Measurements from ENCODE around the gene ITGA11. TPM values are rescaled to one million over a fixed set of nuclear protein-coding genes. Genes with fewer than 3 reads are reported as not detected.

The ITGA11 gene
- total and polyA plus RNA-seq, 2 of the 13 experiments (the other 11 are each of a cell fraction or from before 2014, with no cell fraction given) = not detected

DNA sequence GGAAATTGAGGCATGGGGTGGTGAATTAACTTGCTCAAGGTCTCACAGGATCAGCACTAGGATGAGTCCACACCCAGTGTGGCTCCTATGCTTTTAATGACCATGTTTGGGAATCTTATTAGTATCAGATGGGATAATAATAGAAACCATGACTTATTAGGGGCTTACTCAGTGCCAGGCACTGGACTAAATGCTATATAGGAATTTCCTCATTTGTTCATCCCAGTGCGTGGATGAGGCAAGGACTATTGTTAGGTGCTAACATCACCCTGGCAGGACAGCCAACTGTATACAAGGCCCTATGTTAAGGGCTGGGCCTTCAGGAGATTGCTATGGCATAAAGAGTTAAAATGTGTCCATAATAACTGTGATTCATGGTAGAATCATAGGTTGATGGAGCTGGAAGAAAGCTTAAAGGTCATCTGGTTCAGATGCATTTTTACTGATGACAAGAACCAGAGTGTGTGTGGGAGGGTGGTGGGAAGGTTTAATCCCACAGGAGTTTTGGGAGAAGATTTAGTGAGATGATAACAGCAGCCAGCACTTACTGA lies 159.2 kb downstream of the ITGA11 start:
- WGBS (ENCODE audit: low lambda C conversion rate) = 67% methylated on average over 1 of the region's 1 CpG
- no TSS peak for BruUV-seq (replicated peaks)
- no peak overlapping the region for H3K4me2 ChIP-seq (ENCODE audit: low read depth, low read length)
- H3K79me2 ChIP-seq (ENCODE audit: insufficient read depth, low read length) = no peaks in the 10 kb centered on the region
- H3K36me3 ChIP-seq (replicated peaks in 1 of 2; ENCODE audit: control insufficient read depth in 1 of 2, insufficient read depth in 2 of 2, low read length in 2 of 2) = no peaks in the 10 kb centered on the region
- no peak overlapping the region for H3K4me3 ChIP-seq (replicated peaks in 1 of 3; ENCODE audit: insufficient read depth in 1 of 3, low read depth in 2 of 3, low read length in 3 of 3)
- FAIRE-seq (no peak), DNase-seq (ENCODE audit: low spot score) (no peak), ATAC-seq (no peak)
- POLR2A ChIA-PET = no interaction called here
- H3K9ac ChIP-seq (ENCODE audit: insufficient read depth, low read depth, low read length) = no peak overlapping the region
- H4K20me1 ChIP-seq (ENCODE audit: insufficient read depth, low read length) = no peaks in the 10 kb centered on the region
- H3K27ac ChIP-seq (ENCODE audit: extremely low read length, insufficient read depth, low read length) = no peak overlapping the region
- H3K9me3 ChIP-seq (ENCODE audit: low read length) = no peaks in the 10 kb centered on the region
- TF ChIP-seq ZNF138 (CRISPR knock-in tag; IDR thresholded peaks at IDR 0.05; ENCODE audit: low read depth) = no peak
- TF ChIP-seq ZNF652 (CRISPR knock-in tag; IDR thresholded peaks at IDR 0.05; ENCODE audit: borderline replicate concordance, low read depth) = peak; percentile 39; the same call in 1 of the 2 replicates
- CTCF ChIA-PET (ENCODE audit: low intra/inter-chr PET ratio, low total read pairs) = no interaction called here
- peaks cover 70% of the 10 kb centered on the region for H3K4me1 ChIP-seq (ENCODE audit: insufficient read depth, low read length)
- intact Hi-C loops (cut with micrococcal nuclease; ENCODE audit: unreplicated experiment) (no loop called here), in situ Hi-C loops (cut with HindIII; ENCODE audit: extremely low pct_ligation_motif_present, low pct_unique_long_range_greater_than_20kb) (no loop called here)
- H2AFZ ChIP-seq (ENCODE audit: low read length) = no peak overlapping the region
- no peaks in the 10 kb centered on the region; a peak in 1 of 5 replicates for H3K27me3 ChIP-seq (ENCODE audit: control insufficient read depth in 1 of 2, insufficient read depth in 2 of 2, low read length in 2 of 2)

DNA sequence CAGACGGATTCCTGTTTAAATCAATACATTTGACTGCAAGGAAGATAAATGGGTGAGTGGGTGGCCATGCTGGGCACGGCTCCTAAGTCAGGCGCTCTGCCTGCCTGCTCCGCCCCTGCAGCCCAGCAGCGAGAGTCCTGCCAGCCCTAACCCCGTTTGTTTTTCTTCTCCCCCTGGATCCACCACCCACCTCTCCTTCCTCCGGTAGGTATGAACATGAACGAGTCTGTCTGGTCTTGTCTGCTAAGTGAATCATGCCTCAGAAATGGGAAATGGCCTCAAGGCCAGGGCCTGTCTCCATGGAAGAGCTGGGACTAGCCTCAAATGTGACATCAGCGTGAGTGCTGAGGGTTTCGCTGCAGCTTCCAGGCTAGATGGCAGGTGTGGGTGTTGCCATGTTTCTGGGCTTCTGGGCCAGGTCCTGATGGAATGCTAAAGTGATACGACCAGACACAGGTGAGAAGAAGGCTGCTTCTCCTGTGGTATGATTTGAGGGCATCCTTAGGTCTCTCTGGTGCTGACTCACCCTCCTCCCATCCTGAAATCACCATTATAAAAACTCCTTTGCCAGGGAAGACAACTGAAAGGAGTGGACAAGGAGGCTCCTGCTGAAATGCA lies 160.0 kb downstream of the ITGA11 start:
- peak overlapping the region; percentile 75 for H3K4me2 ChIP-seq (ENCODE audit: low read depth, low read length)
- BruUV-seq (replicated peaks) = no TSS peak
- H3K9ac ChIP-seq (ENCODE audit: insufficient read depth, low read depth, low read length) = peak overlapping the region; percentile 56; the same call in 1 of the 2 replicates
- no peaks in the 10 kb centered on the region for H3K36me3 ChIP-seq (replicated peaks in 1 of 2; ENCODE audit: control insufficient read depth in 1 of 2, insufficient read depth in 2 of 2, low read length in 2 of 2)
- POLR2A ChIA-PET = interaction anchor here (1.0 kb wide), 1 partner anchor 15 kb away, joined by 5 read pairs; no protein-coding TSS in a partner anchor
- no peak overlapping the region for H3K27ac ChIP-seq (ENCODE audit: extremely low read length, insufficient read depth, low read length)
- H4K20me1 ChIP-seq (ENCODE audit: insufficient read depth, low read length) = no peaks in the 10 kb centered on the region
- peak overlapping the region; percentile 44 to 61 (median 57) for H3K4me3 ChIP-seq (replicated peaks in 1 of 3; ENCODE audit: insufficient read depth in 1 of 3, low read depth in 2 of 3, low read length in 3 of 3)
- no peaks in the 10 kb centered on the region for H3K9me3 ChIP-seq (ENCODE audit: low read length)
- FAIRE-seq = no peak
- H3K27me3 ChIP-seq (ENCODE audit: control insufficient read depth in 1 of 2, insufficient read depth in 2 of 2, low read length in 2 of 2) = no peaks in the 10 kb centered on the region; a peak in 1 of 5 replicates
- ATAC-seq = peak; percentile 68
- in situ Hi-C loops (cut with HindIII; ENCODE audit: extremely low pct_ligation_motif_present, low pct_unique_long_range_greater_than_20kb) (no loop called here), intact Hi-C loops (cut with micrococcal nuclease; ENCODE audit: unreplicated experiment) (no loop called here)
- CTCF ChIA-PET (ENCODE audit: low intra/inter-chr PET ratio, low total read pairs) = interaction anchor here (1.0 kb wide), 1 partner anchor 19 kb away, joined by 3 read pairs; no protein-coding TSS in a partner anchor
- 10% methylated on average over 11 of the region's 11 CpGs for WGBS (ENCODE audit: low lambda C conversion rate)
- H3K79me2 ChIP-seq (ENCODE audit: insufficient read depth, low read length) = no peaks in the 10 kb centered on the region
- peak; percentile 63 for DNase-seq (ENCODE audit: low spot score)
- peak overlapping the region; percentile 60 for H2AFZ ChIP-seq (ENCODE audit: low read length)
- peaks cover 70% of the 10 kb centered on the region for H3K4me1 ChIP-seq (ENCODE audit: insufficient read depth, low read length)
- TF ChIP-seq KDM5B (CRISPR knock-in tag; IDR thresholded peaks at IDR 0.05; ENCODE audit: borderline replicate concordance) = peak; percentile 34; the same call in 1 of the 2 replicates
- TF ChIP-seq TEAD3 (CRISPR knock-in tag; optimal IDR thresholded peaks at IDR 0.05; ENCODE audit: borderline replicate concordance) = peak; percentile 47
- peak; percentile 44 for TF ChIP-seq SAP130 (CRISPR knock-in tag; IDR thresholded peaks at IDR 0.05; ENCODE audit: low read depth)
- peak; percentile 19; the same call in 1 of the 2 replicates for TF ChIP-seq KDM2A (CRISPR knock-in tag; IDR thresholded peaks at IDR 0.05; ENCODE audit: borderline replicate concordance, low read depth)
- no peak for TF ChIP-seq ZBTB42 (CRISPR knock-in tag; IDR thresholded peaks at IDR 0.05)
- TF ChIP-seq ZNF572 (CRISPR knock-in tag; IDR thresholded peaks at IDR 0.05) = 0 out of 2 replicates have a peak, but pooled peaks have one; percentile 49
- TF ChIP-seq ARID5B (CRISPR knock-in tag; IDR thresholded peaks at IDR 0.05) = peak; percentile 49
- TF ChIP-seq RFXANK (CRISPR knock-in tag; IDR thresholded peaks at IDR 0.05) = no peak
- TF ChIP-seq HNF1B (CRISPR knock-in tag; IDR thresholded peaks at IDR 0.05) = peak; percentile 63; the same call in 1 of the 2 replicates
- 0 out of 2 replicates have a peak, but pooled peaks have one; percentile 24 for TF ChIP-seq MYC (CRISPR knock-in tag; IDR thresholded peaks at IDR 0.05; ENCODE audit: borderline replicate concordance)
